Camera-type eye (tissue), 1 donor: Measurements from ENCODE around the gene POMP. TPM values are rescaled to one million over a fixed set of nuclear protein-coding genes. Genes with fewer than 3 reads are reported as not detected.

Experiments used
- total RNA-seq: library from RNA; depleted of rRNA; stranded (reverse); fragments of >200 nt; gene quantifications from one replicate; pipeline ENCODE4 v1.2.3, GENCODE V29; 2014

POMP gene
- 53.2 TPM for total RNA-seq

GRCh38 chr13:28658796-28659620, at the start of gene POMP:
Gene POMP, plus strand, starts transcription at chr13:28659130. Its CDS starts 55 bp downstream, at chr13:28659185.

GRCh38 chr13:28718543-28719226, 59.8 kb downstream of the POMP start, which contains the start of gene SLC46A3:
Gene SLC46A3, minus strand, starts transcription at chr13:28718970. Its CDS starts 972 bp downstream, at chr13:28717998.

Other genes starting within 250 kb of the POMP start
- 125 TPM for gene FLT1, start 164.0 kb upstream of the POMP start, total RNA-seq
- 12.0 TPM for gene SLC46A3, start 59.8 kb downstream of the POMP start, total RNA-seq
- 18.5 TPM for gene MTUS2, start 161.2 kb downstream of the POMP start, total RNA-seq